HG03460 (cell line): ENCODE measurements around the gene EVX2.

Experiments
- ATAC-seq: cut with Tn5 transposase; IDR thresholded peaks from one replicate; pipeline ENCODE4 v1.9.1; 2021; ENCODE audit not compliant: unreplicated experiment

The EVX2 gene

GRCh38 chr2:176084611-176085119, 903 bp upstream of the EVX2 start:
- ATAC-seq: no peak

DNA sequence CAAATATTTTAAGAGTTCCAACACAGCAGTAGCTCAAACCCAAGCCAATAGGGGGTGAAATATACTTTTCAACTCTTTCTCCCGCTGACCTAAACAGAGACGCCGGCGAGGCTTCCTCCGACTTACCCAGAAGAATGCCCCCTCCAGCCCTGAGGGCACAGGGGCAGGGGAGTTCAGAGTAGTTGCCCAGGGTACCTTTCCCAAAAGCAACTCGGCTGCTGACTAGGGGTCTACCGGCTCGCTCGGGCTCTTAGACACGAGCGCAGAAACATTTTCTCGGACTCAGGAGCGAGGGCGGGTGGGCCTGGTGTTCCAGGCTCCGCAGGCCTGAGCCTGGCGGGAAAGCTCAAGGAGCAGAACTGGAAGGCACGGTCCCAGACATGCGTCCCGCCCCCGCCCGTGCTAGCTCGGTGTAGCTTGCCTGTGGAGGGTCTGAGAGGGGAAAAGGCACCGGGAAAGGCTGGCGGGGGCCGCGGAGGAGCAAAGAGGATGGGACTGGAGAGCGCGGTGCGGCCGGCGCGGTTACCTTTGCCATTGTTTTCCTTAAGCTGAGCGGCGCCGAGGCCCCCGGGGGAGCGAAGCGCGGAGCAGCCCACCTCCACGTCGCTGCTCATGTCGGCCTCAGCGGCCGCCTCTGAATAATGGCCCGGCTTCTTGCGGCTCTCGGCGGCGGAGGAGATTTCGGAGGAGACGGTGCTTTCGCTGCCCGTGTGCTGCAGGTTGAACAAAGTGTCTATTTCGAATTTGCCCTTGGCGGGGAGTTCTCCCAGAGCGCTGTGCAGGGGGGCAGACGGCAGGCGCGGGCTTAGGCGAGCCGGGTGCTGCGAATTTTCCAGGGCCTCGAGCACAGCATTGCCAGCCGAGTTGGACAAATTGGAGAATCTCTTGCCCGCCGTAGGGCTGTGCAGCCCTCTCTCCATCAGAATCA, 674 bp downstream of the EVX2 start:
- ATAC-seq: no peak

GRCh38 chr2:176082525-176082823, 1.3 kb downstream of the EVX2 start:
- ATAC-seq: no peak

DNA sequence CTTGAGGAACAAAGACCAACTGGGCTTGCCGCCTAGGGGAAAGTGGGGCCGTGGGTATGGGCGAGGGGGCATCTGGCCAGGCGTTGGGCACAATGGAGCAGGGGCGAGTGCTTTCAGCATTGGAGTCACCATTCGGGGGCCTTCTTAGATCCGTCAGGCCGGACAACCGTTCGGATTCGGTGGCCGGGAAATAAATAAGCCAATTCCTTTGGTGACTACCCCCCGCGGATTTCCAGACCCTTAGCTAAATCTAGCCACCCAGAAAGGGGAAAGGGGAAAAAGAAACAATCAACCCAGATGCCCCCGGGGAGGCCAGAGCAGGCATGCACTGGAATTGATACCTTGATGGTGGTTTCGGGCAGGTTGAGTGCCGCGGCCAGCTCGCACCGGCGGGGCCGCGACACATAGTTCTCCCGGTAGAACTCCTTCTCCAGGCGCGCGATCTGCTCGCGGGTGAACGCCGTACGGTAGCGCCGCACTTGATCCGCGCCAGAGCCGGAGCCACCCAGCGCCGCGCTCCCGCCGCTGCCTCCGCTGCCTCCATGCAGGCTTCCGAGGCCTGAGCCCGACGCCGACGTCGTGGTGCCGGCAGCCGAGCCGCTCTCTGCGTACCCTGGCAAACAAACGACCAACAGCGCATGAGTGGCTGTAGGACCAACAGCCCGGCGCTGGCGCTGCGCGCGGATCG, 1.8 kb downstream of the EVX2 start:
- no peak for ATAC-seq

- no peak for ATAC-seq
Measured at GRCh38 chr2:176081376-176081836, 2.4 kb downstream of the EVX2 start.

GRCh38 chr2:176080540-176081375, 3.0 kb downstream of the EVX2 start:
- no peak for ATAC-seq

GRCh38 chr2:176079831-176080539, 3.8 kb downstream of the EVX2 start:
- ATAC-seq: no peak

DNA sequence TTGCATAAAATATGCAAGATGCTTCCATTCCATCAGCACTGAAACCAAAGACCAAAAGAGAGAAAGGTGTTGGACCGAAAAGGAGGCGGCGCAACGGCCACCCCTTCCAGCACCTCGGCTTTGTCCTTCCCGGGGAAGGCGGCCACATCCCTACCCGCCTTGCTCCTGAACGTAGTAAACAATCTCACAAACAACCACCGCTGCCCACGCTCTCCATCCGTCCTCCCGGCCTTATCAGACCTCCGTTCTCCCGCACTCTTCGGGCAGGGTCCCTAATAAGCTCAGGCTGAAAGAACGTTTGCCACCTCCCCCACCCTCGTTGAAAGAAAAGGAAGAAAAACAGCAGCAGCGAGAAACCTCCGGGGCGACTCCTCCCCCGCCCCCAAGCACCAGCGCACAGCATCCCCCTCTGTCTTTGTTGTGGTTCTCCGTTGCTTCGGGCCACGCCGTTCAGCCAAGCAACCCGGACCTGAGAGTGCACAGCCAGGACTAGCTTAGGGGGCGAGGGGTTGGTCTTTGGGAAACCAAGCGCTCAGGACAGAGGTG, 4.4 kb downstream of the EVX2 start:
- ATAC-seq: no peak

DNA sequence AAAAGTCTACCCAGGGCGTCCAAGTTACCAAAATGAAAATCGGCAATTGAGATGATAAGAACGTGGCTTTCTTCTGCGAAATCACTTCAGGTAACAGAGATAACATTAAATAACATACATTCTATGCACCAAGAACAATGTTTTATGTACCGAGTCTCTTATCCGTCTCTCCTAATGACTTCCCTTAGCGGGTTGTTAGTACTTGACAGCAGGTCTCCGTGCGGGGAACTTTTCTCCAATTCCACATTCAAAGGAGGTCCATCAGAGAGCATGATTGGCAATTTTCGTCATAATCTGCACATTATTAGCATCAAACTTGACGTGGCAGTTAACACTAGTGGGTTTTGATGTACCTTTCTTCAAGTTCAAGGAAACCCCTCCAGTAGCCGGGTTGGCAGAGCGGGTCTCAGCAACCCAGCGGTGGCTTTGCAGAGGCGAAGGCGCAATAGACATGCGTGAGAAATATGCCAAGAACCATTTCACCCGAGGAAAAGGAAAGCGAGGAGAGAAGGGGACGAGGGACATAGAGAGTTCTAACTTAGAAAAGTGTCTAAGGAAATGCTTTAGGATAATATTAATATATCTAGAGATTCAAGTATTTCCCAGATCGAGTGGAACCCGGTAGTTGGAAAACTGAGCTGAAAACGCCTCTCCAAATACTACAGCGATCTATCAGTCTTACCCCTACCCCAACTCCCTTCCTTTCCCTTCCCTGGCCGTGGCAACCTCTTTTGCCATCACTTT, 5.0 kb downstream of the EVX2 start:
- ATAC-seq: no peak

DNA sequence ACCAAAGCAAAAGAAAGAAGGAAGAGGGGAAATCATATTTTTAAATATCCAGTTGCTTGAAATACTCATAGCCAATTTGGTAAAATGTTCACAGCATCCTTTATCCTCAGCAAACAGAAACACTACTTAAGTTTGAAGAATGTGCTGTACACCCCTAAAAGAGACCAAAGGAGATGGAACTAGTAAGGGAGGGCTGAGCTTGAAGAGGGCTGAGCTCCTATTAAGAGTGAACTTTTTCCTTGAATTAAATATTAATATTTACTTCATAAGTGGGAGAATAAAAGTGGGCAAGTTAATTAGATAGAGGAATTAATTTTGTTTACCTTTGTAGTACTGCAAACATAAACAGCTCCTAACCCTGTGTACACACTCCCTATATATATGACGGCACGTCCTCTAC, 7.0 kb downstream of the EVX2 start:
- ATAC-seq: no peak

- no peak for ATAC-seq
Measured at GRCh38 chr2:176076063-176076462, 7.7 kb downstream of the EVX2 start.

GRCh38 chr2:176075481-176075880, 8.3 kb downstream of the EVX2 start:
- no peak for ATAC-seq

DNA sequence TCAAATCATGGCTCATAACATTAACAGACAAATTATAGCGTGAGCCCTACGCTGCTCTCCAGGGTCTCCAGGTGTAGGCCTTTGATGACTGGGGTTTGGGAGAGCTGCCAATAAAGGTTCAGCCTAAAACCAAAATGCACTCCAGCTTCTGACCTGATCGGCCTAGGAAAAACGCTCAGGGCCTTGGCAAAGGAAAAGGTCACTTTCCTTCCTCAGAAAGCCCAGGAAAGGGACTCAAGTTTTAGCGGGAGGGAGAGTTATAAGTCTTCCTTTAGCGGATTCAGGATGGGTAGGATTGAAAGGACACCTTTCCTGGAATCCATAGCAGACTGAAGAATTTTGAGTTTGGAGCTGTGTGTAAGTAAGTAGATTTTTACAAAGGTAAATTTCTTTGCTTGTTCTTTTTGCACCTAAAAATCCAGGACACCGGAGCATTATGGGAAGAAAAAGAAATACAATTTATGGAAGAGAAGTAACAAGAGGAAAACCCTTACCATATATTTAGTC, 8.8 kb downstream of the EVX2 start:
- no peak for ATAC-seq

DNA sequence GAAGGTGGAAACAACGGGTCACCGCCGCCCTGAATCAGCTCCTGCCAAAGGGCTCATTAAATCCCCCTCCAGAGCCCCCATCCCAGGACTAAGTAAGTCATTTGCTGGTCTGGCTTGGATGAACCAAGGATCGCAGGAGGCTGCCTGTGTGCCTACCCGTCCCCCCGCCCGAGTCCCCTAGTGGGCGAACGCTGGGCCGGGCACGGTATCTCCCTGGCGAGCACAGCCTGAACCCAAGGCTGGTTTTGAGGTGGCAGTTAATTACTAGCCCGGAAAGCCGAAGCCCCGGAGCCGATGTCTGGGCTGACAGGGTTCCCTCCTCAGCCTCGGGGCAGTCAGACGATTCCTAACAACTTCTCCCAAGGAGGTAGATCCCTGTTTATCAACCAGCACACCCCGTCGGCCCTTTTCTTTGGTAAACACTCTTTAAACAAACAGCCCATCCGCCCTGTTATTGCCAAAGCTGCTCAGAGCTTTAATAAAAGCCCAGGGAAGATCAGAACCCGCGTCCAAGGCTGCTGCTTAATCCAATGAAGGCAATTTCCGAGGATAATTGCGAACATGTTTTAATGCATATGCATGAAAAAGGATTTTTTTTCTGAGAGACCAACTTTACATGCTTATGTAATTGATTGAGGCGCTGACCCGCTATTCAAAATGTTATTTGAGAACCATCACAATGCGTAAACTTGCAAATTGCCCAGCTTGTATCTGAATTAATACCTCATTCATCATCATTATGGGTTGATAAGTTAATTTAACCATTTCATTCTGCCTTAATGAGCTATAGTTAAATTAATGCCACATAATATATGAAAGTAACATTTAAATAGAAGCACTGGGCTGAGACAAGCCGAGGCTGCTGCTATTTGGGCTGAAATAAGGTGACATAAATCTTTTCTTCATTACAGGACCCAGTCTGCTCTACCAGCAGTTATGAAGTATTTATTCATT, 10.5 kb downstream of the EVX2 start:
- no peak for ATAC-seq

- ATAC-seq: no peak
Measured at GRCh38 chr2:176072292-176072669, 11.5 kb downstream of the EVX2 start.

DNA sequence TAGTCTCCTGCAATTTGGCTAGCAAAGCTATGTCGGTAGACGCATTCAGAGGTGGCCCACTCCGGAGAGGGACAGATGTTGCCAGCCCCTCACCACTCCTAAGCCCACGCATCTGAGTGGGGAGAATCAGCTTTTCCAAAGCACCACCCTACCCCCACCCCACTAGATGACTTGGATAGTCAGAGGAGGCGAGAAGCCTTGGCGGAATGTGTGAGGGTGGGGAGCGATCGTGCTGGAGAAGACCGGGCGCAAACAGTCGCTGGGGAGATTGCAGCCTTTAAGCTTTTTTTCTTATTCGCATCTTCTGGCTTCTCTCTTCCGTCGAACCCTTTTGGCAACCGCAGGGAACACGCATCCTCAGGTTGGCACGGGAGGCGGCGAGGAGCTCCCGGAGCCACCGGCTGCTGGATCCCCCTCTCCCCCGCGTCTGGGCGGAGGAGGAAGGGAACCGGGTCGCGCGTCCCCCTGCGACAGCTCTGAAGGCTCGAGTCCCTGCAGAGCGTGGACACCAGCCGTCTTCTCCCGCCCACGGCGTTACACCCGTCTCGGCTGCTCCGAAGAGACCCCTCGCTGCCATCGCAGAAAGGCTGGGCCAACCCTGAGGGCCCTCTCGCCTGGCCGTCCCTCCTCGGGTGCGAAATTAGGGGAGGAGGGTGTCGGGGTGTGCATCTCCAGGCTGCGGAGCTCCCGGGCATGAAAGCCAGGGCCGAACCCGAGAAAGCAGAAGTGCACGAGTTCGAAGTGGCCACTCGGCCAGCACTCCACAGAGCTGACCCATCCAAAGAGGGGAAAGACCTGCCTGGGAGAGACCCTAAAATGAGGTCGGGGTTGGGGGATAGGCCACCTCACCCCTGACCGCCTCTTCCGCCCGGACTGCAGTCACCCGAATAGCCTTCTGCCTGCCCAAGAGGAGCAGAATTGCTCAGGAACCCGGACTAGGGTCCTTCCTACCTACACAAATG, 12.2 kb downstream of the EVX2 start:
- ATAC-seq: no peak

GRCh38 chr2:176068419-176068832, 15.3 kb downstream of the EVX2 start:
- no peak for ATAC-seq
